H9 (cell line): ENCODE data around the gene SH2D3C. TPM values are rescaled to one million over a fixed set of nuclear protein-coding genes. Genes with fewer than 3 reads are reported as not detected.

Source experiments
- DNase-seq: peaks from one replicate; pipeline ENCODE4 v3.0.0-alpha.2; 2017
- H2AFZ ChIP-seq: one replicate; pipeline ENCODE4 v1.6.1; 2013; ENCODE audit warnings: mild to moderate bottlenecking, low read length, control low read depth, moderate library complexity
- H2AK5ac ChIP-seq: 2 replicates; pipeline ENCODE4 v1.6.1; 2013; ENCODE audit warnings: low read length, control low read depth, mixed read lengths; ENCODE audit not compliant: insufficient read length
- H2BK120ac ChIP-seq: one replicate; pipeline ENCODE4 v1.6.1; 2013; ENCODE audit warnings: low read depth, mild to moderate bottlenecking, low read length, control low read depth, inconsistent platforms; ENCODE audit not compliant: poor library complexity, severe bottlenecking
- H2BK12ac ChIP-seq: 2 replicates; pipeline ENCODE4 v1.6.1; 2013; ENCODE audit warnings: low read length, control low read depth, mixed read lengths, low read depth; ENCODE audit not compliant: insufficient read length
- H2BK15ac ChIP-seq: 2 replicates; pipeline ENCODE4 v1.6.1; 2013; ENCODE audit warnings: low read depth, low read length, control low read depth
- H2BK20ac ChIP-seq: one replicate; pipeline ENCODE4 v1.6.1; 2013; ENCODE audit warnings: low read depth, mild to moderate bottlenecking, low read length, control low read depth, inconsistent platforms; ENCODE audit not compliant: poor library complexity, severe bottlenecking
- H2BK5ac ChIP-seq: 2 replicates; pipeline ENCODE4 v1.6.1; 2013; ENCODE audit warnings: low read length, control low read depth, mixed read lengths; ENCODE audit not compliant: insufficient read length
- H3K14ac ChIP-seq: 2 replicates; pipeline ENCODE4 v1.6.1; 2013; ENCODE audit warnings: low read length, control low read depth; ENCODE audit not compliant: insufficient read depth
- H3K18ac ChIP-seq: 2 replicates; pipeline ENCODE4 v1.6.1; 2013; ENCODE audit warnings: low read depth, mild to moderate bottlenecking, mixed read lengths, low read length, control low read depth; ENCODE audit not compliant: insufficient read length
- H3K23ac ChIP-seq: 2 replicates; pipeline ENCODE4 v1.6.1; 2013; ENCODE audit warnings: low read length, control low read depth, mixed read lengths, low read depth; ENCODE audit not compliant: insufficient read length
- H3K23me2 ChIP-seq: 2 replicates; pipeline ENCODE4 v1.6.1; 2013; ENCODE audit warnings: low read depth, mild to moderate bottlenecking, mixed read lengths, low read length, control low read depth; ENCODE audit not compliant: insufficient read length, poor library complexity, severe bottlenecking
- H3K27ac ChIP-seq: 2 replicates; pipeline ENCODE4 v1.5.1; 2013; ENCODE audit warnings: low read length, control low read depth, mixed read lengths, low read depth; ENCODE audit not compliant: insufficient read length
- H3K27me3 ChIP-seq: 2 replicates; pipeline ENCODE4 v1.6.1; 2013; ENCODE audit warnings: low read length, control low read depth, inconsistent platforms; ENCODE audit not compliant: insufficient read depth
- H3K4ac ChIP-seq: 2 replicates; pipeline ENCODE4 v1.6.1; 2013; ENCODE audit warnings: low read depth, mild to moderate bottlenecking, control low read depth, inconsistent platforms, low read length, moderate library complexity
- H3K4me1 ChIP-seq: 2 replicates; pipeline ENCODE4 v1.6.1; 2013; ENCODE audit warnings: low read length, control low read depth, inconsistent platforms; ENCODE audit not compliant: insufficient read depth
- H3K4me2 ChIP-seq: 2 replicates; pipeline ENCODE4 v1.6.1; 2013; ENCODE audit warnings: low read length, control low read depth, mixed read lengths; ENCODE audit not compliant: insufficient read length, insufficient read depth
- H3K56ac ChIP-seq: 2 replicates; pipeline ENCODE4 v1.6.1; 2013; ENCODE audit warnings: low read depth, mild to moderate bottlenecking, mixed read lengths, low read length, control low read depth; ENCODE audit not compliant: insufficient read length
- H3K79me1 ChIP-seq: 2 replicates; pipeline ENCODE4 v1.6.1; 2013; ENCODE audit warnings: low read depth, mild to moderate bottlenecking, moderate library complexity, low read length, control low read depth, inconsistent platforms; ENCODE audit not compliant: insufficient read depth, poor library complexity, severe bottlenecking
- H3K79me2 ChIP-seq: 2 replicates; pipeline ENCODE4 v1.6.1; 2013; ENCODE audit warnings: low read length, control low read depth, inconsistent platforms; ENCODE audit not compliant: insufficient read depth
- H3K9ac ChIP-seq: 2 replicates; pipeline ENCODE4 v1.6.1; 2013; ENCODE audit warnings: low read length, control low read depth, mixed read lengths; ENCODE audit not compliant: insufficient read length; ENCODE audit errors: extremely low read depth
- H3K9me3 ChIP-seq: one replicate; pipeline ENCODE4 v1.6.1; 2013; ENCODE audit warnings: low read depth, low read length, inconsistent platforms; ENCODE audit not compliant: control insufficient read depth
- H3T11ph ChIP-seq: one replicate; pipeline ENCODE4 v1.6.1; 2013; ENCODE audit warnings: mild to moderate bottlenecking, low read length, control low read depth, inconsistent platforms
- H4K20me1 ChIP-seq: one replicate; pipeline ENCODE4 v1.6.1; 2013; ENCODE audit not compliant: control insufficient read depth, insufficient read length, insufficient read depth
- H4K5ac ChIP-seq: 2 replicates; pipeline ENCODE4 v1.6.1; 2013; ENCODE audit warnings: low read depth, mild to moderate bottlenecking, mixed read lengths, low read length, control low read depth; ENCODE audit not compliant: insufficient read length
- H4K8ac ChIP-seq: replicated peaks from 2 replicates; pipeline ENCODE4 v1.6.1; 2013; ENCODE audit warnings: low read length, control low read depth, mixed read lengths, low read depth; ENCODE audit not compliant: insufficient read length
- H4K91ac ChIP-seq: 2 replicates; pipeline ENCODE4 v1.6.1; 2013; ENCODE audit warnings: low read depth, mild to moderate bottlenecking, moderate library complexity, mixed read lengths, low read length, control low read depth; ENCODE audit not compliant: insufficient read length
- H3K27ac Mint-ChIP-seq, 3 experiments: 2 replicates in 2 of 3; 3 replicates in 1 of 3; pipeline ENCODE4 v1.8.0; 2020 to 2021; ENCODE audit warnings: mixed read lengths in 3 of 3, mild to moderate bottlenecking in 1 of 3, moderate library complexity in 1 of 3
- H3K27me3 Mint-ChIP-seq: 2 replicates; pipeline ENCODE4 v1.8.0; 2021; ENCODE audit warnings: low read depth, mild to moderate bottlenecking, moderate library complexity, mixed read lengths
- H3K36me3 Mint-ChIP-seq, 3 experiments: 2 replicates in 2 of 3; 3 replicates in 1 of 3; pipeline ENCODE4 v1.8.0; 2020 to 2021; ENCODE audit warnings: low read depth in 3 of 3, mixed read lengths in 3 of 3; ENCODE audit not compliant: insufficient read depth in 1 of 3
- H3K4me1 Mint-ChIP-seq, 2 experiments: 2 replicates each; pipeline ENCODE4 v1.8.0; 2020; ENCODE audit warnings: mixed read lengths in 2 of 2
- H3K4me3 Mint-ChIP-seq, 2 experiments: 2 replicates in 1 of 2; 3 replicates in 1 of 2; pipeline ENCODE4 v1.8.0; 2020 to 2021; ENCODE audit warnings: mild to moderate bottlenecking in 2 of 2, mixed read lengths in 2 of 2, moderate library complexity in 1 of 2
- H3K9me3 Mint-ChIP-seq, 2 experiments: 2 replicates in 1 of 2; 3 replicates in 1 of 2; pipeline ENCODE4 v1.8.0; 2020; ENCODE audit warnings: mild to moderate bottlenecking in 2 of 2, mixed read lengths in 2 of 2, moderate library complexity in 1 of 2
- CTCF ChIP-seq: fragments of 200-600 bp; sonication (generic); conservative IDR thresholded peaks from 3 replicates; pipeline ENCODE4 v1.8.0; 2021; ENCODE audit warnings: antibody characterized with exemption, mild to moderate bottlenecking
- WGBS: extraction: QIAGEN DNeasy Blood & Tissue Kit; methylation state at CpG from one replicate; pipeline ENCODE4 v1.1.7; 2013; ENCODE audit warnings: missing lambda C conversion rate, low lambda C conversion rate, mixed read lengths; ENCODE audit not compliant: insufficient read length; ENCODE audit errors: extremely low coverage; 5-methylcytosine and 5-hydroxymethylcytosine counted together
- total RNA-seq: library from RNA; stranded (reverse); gene quantifications from 2 replicates; pipeline ENCODE4 v1.2.1, GENCODE V29; 2021

Gene SH2D3C
- total RNA-seq, 1 experiment from 2014 or later: 1.7 TPM

- Histone ChIP-seq H2BK120ac (no peak overlapping the region), H3K79me1 (no peaks in the 10 kb centered on the region), H3K79me2 (no peaks in the 10 kb centered on the region), H2BK20ac (no peak overlapping the region), H2BK5ac (no peak overlapping the region), H3K23me2 (peaks cover 6% of the 10 kb centered on the region), H2BK12ac (no peak overlapping the region), H3K18ac (no peak overlapping the region), H3K27me3 (no peaks in the 10 kb centered on the region), H4K91ac (no peak overlapping the region), H4K5ac (no peak overlapping the region), H2AK5ac (no peak overlapping the region), H3K4me1 (peaks cover 8% of the 10 kb centered on the region), H3T11ph (no peak overlapping the region), H3K4me2 (peak overlapping the region; percentile 64), H3K9ac (no peak overlapping the region), H4K8ac (no peak overlapping the region), H3K56ac (no peak overlapping the region), H3K23ac (no peak overlapping the region), H3K14ac (no peak overlapping the region), H3K27ac (no peak overlapping the region), H2AFZ (no peak overlapping the region), H3K9me3 (no peaks in the 10 kb centered on the region), H2BK15ac (no peak overlapping the region), H3K4ac (no peak overlapping the region), H4K20me1 (no peaks in the 10 kb centered on the region)
- Mint-ChIP-seq H3K27ac (peak overlapping the region in 1 of 3 experiments; percentile 12; a peak in 1 of 7 replicates), H3K36me3 (no peaks in the 10 kb centered on the region), H3K27me3 (peaks cover 7% of the 10 kb centered on the region), H3K4me3 (peak overlapping the region; percentile 74 to 87; a peak in 4 of 5 replicates), H3K4me1 (peaks cover 28 to 34% of the 10 kb centered on the region in 2 experiments), H3K9me3 (no peaks in the 10 kb centered on the region; a peak in 1 of 5 replicates)
- DNase-seq: no peak
- no peak for TF ChIP-seq CTCF
- WGBS: no CpG with 5 or more reads among the region's 4 CpGs
These were observed 8.4 kb downstream of the SH2D3C start for GRCh38 chr9:127769929-127770582.
